Activated T-helper 17 cell treated with anti-CD3 and anti-CD28 coated beads, Interleukin-2, amount 50 U/mL, for 72 hours (primary cell): Measurements from ENCODE around the gene ACTA1. TPM values are rescaled to one million over a fixed set of nuclear protein-coding genes. Genes with fewer than 3 reads are reported as not detected.

Source experiments
- ATAC-seq: fragments of 150-1000 bp; cut with Tn5 transposase; replicated peaks from 2 replicates; pipeline ENCODE4 v1.10.0; 2021; ENCODE audit warnings: mild to moderate bottlenecking, moderate library complexity
- H3K27ac Mint-ChIP-seq: one replicate; pipeline ENCODE4 v1.8.0; 2022; ENCODE audit warnings: mixed read lengths
- H3K27me3 Mint-ChIP-seq: one replicate; pipeline ENCODE4 v1.8.0; 2022; ENCODE audit warnings: mixed read lengths
- H3K36me3 Mint-ChIP-seq: one replicate; pipeline ENCODE4 v1.8.0; 2022; ENCODE audit warnings: low read depth, mild to moderate bottlenecking, mixed read lengths
- H3K4me1 Mint-ChIP-seq: one replicate; pipeline ENCODE4 v1.8.0; 2022; ENCODE audit warnings: mixed read lengths
- H3K4me3 Mint-ChIP-seq: one replicate; pipeline ENCODE4 v1.8.0; 2022; ENCODE audit warnings: mild to moderate bottlenecking, mixed read lengths
- H3K9me3 Mint-ChIP-seq: one replicate; pipeline ENCODE4 v1.8.0; 2022; ENCODE audit warnings: mixed read lengths
- total RNA-seq, 2 donors: library from RNA; stranded (reverse); gene quantifications; one replicate each; pipeline ENCODE4 v1.2.3, GENCODE V29; 2022

The ACTA1 gene
- total RNA-seq, 2 donors from 2014 or later = not detected

DNA sequence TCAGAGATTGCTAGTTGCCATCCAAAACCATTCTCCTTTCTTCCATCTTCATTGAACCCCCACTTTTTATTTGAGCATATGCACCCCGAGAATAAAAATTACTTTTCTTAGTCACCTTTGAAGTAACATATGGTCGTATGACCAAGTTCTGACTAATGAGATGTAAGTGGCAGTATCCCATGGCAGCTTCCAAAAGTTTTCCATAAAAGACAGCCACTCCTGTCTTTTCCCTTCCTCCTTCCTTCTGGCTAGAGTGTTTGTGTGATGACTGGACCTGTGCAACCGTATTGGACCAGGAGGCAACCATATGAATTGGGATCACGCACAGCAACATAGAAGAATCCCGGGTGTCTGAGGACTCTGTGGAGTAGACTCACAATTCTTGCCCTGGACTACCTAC, 49.9 kb downstream of the ACTA1 start:
- no peak for ATAC-seq
- Mint-ChIP-seq H3K27ac (no peak overlapping the region), H3K4me3 (no peak overlapping the region), H3K4me1 (no peaks in the 10 kb centered on the region), H3K9me3 (no peaks in the 10 kb centered on the region), H3K27me3 (no peaks in the 10 kb centered on the region), H3K36me3 (no peaks in the 10 kb centered on the region)

DNA sequence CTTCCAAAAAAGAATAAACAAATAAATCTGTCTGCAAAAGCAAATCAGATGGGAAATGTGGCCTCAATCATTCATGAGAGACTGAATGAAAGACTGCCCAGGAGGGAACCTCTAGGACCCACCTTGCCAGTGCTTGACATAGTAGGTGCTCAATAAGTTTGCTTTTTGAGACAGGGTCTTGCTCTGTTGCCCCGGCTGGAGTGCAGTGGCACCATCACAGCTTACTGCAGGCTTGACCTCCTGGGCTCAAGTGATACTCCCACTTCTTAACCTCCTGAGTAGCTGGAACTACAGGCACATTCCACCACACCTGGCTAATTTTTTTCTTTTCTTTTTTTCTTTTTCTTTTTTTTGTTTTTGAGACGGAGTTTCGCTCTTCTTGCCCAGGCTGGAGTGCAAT, 50.7 kb downstream of the ACTA1 start:
- no peaks in the 10 kb centered on the region for H3K36me3 Mint-ChIP-seq
- H3K27ac Mint-ChIP-seq = no peak overlapping the region
- H3K4me3 Mint-ChIP-seq = no peak overlapping the region
- no peaks in the 10 kb centered on the region for H3K27me3 Mint-ChIP-seq
- no peaks in the 10 kb centered on the region for H3K9me3 Mint-ChIP-seq
- ATAC-seq = no peak
- H3K4me1 Mint-ChIP-seq = no peaks in the 10 kb centered on the region

Other genes starting within 250 kb of the ACTA1 start
- gene RAB4A, start 163.0 kb downstream of the ACTA1 start, total RNA-seq = 10 to 100 TPM; 35.2 to 36.6 TPM
- 10 to 100 TPM; 10.1 to 32.7 TPM for gene CCSAP, start 91.0 kb downstream of the ACTA1 start, total RNA-seq
- 10 to 100 TPM; 42.1 to 52.1 TPM for gene NUP133, start 74.2 kb upstream of the ACTA1 start, total RNA-seq
- 10 to 100 TPM; 26.4 to 31.6 TPM for gene ABCB10, start 124.6 kb upstream of the ACTA1 start, total RNA-seq
- gene TAF5L, start 192.0 kb upstream of the ACTA1 start, total RNA-seq = 10 to 100 TPM; 14.1 to 25.0 TPM
- gene URB2, start 192.2 kb upstream of the ACTA1 start, total RNA-seq = 10 to 100 TPM in 1 of 2 donors, 1 to 10 TPM in 1; 8.6 to 19.6 TPM